ENCODE measurements around the gene ARRDC2. TPM values are rescaled to one million over a fixed set of nuclear protein-coding genes. Genes with fewer than 3 reads are reported as not detected.

The ARRDC2 gene
- total and polyA plus RNA-seq, 4 donors: 2.7 to 32.3 (median 6.5) TPM

- 63% methylated on average over 2 of the region's 2 CpGs for WGBS
- peaks cover 0 to 4% (median 3%) of the 10 kb centered on the region in 4 donors for H3K27me3 ChIP-seq (ENCODE audit: control insufficient read depth in 4 of 4, insufficient read depth in 4 of 4, low read length in 3 of 4)
Observed at GRCh38 chr19:17966129-17966483, 41.9 kb upstream of the ARRDC2 start.

More at GRCh38 chr19:17966129-17966483, 41.9 kb upstream of the ARRDC2 start:
- H3K9me3 ChIP-seq (ENCODE audit: control insufficient read depth in 4 of 4, low read length in 3 of 4): no peaks in the 10 kb centered on the region
- H3K27ac ChIP-seq (ENCODE audit: low read depth in 1 of 2, low read length in 2 of 2): no peak overlapping the region
- H3K9ac ChIP-seq (ENCODE audit: low read depth in 1 of 2, low read length in 2 of 2): no peak overlapping the region
- H3K4me1 ChIP-seq (ENCODE audit: control insufficient read depth in 4 of 4, insufficient read depth in 4 of 4, low read length in 3 of 4): peaks cover 0 to 3% (median 0%) of the 10 kb centered on the region in 4 donors
- no peak overlapping the region for H3K4me3 ChIP-seq (ENCODE audit: low read depth in 1 of 3, low read length in 3 of 3)
- H3K36me3 ChIP-seq (ENCODE audit: control insufficient read depth in 4 of 4, insufficient read depth in 3 of 4, low read depth in 1 of 4, low read length in 3 of 4): no peaks in the 10 kb centered on the region
- TF ChIP-seq TAF1 (conservative IDR thresholded peaks at IDR 0.05): no peak
- TF ChIP-seq ATF3 (IDR thresholded peaks at IDR 0.05): no peak
- TF ChIP-seq RAD21 (IDR thresholded peaks at IDR 0.05): no peak
- TF ChIP-seq EGR1 (IDR thresholded peaks at IDR 0.05; ENCODE audit: low read depth in 2 of 2): no peak
- TF ChIP-seq RXRA (IDR thresholded peaks at IDR 0.05): no peak
- TF ChIP-seq YY1 (IDR thresholded peaks at IDR 0.05): no peak
- TF ChIP-seq CTCF (IDR thresholded peaks at IDR 0.05; ENCODE audit: low read depth, low read length, missing input control): no peak
- no peak for TF ChIP-seq NR2F2 (IDR thresholded peaks at IDR 0.05)
- TF ChIP-seq MAX (IDR thresholded peaks at IDR 0.05): no peak
- no peak for TF ChIP-seq HNF4G (IDR thresholded peaks at IDR 0.05)
- TF ChIP-seq ZBTB33 (IDR thresholded peaks at IDR 0.05): no peak
- no peak for TF ChIP-seq HNF4A (conservative IDR thresholded peaks at IDR 0.05)
- TF ChIP-seq SP1 (IDR thresholded peaks at IDR 0.05): no peak
- no peak for TF ChIP-seq FOXA2 (IDR thresholded peaks at IDR 0.05)
- no peak for TF ChIP-seq REST (IDR thresholded peaks at IDR 0.05)
- no peak for TF ChIP-seq GABPA (IDR thresholded peaks at IDR 0.05 in 1 of 2, conservative IDR thresholded peaks at IDR 0.05 in 1 of 2)
- TF ChIP-seq JUND (IDR thresholded peaks at IDR 0.05): no peak
- no peak for TF ChIP-seq FOXA1 (IDR thresholded peaks at IDR 0.05)
- no peak for DNase-seq (ENCODE audit: low spot score)
